GM21717 (cell line): ENCODE measurements around the gene EPB41.
"Not testable (repeated sequence)": the region's sequence is repeated elsewhere in the genome, so short reads cannot be mapped to it uniquely, and the experiment has no call there.

ENCODE experiments used
- ATAC-seq: cut with Tn5 transposase; IDR thresholded peaks from one replicate; pipeline ENCODE4 v1.9.1; 2021; ENCODE audit warnings: mild to moderate bottlenecking, moderate library complexity; ENCODE audit not compliant: unreplicated experiment

The EPB41 gene

DNA sequence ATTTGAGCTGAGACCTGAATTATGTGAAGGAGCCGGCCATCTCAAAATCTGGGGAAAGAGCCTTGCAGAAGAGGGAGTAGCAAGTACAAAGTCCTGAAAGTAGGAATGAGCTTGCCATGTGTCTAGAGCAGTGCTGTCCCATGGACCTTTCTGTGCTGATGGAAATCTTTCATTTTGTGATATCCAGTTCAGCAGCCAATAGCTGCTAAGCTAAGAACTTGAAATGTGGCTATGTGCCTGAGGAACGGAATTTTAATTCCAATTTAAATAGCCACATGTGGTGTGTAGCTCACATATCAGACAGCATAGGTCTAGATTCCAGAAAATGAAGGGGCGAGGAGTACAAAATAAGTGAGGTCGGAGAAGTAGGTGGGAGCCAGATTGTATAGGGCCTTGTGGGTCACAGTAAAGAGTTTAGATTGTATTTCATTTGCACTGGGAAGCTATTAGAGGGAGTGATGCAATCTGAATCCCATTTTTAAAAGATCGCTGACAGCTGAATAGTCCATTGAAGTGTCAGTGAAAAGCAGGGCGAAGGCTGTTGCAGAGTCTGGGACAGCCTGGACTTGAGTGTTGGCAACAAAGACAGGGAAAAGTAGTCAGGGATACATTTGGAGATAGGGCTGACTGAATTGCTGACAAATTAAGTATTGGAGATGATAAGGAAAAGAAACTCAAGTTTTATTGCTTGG is 129.1 kb downstream of the EPB41 start:
- ATAC-seq = no peak

DNA sequence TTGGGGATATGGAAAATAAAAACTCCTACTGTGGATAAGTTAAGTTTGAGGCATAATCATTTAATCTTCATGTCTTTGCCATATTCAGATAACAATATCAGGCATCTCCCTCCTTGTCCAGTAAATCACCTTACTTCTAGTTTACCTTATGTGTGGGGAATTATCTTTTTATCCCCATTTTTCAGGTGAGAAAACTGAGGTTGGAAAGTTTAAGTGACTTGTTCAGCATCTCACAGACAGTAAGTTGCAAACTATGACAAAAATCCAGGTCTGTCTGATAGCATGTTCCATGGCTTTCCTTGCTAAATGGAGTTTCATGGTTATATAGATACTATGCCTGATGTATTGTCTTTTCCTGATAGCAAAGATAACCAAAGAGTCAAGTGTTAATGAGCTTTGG is 129.6 kb downstream of the EPB41 start:
- no peak for ATAC-seq

DNA sequence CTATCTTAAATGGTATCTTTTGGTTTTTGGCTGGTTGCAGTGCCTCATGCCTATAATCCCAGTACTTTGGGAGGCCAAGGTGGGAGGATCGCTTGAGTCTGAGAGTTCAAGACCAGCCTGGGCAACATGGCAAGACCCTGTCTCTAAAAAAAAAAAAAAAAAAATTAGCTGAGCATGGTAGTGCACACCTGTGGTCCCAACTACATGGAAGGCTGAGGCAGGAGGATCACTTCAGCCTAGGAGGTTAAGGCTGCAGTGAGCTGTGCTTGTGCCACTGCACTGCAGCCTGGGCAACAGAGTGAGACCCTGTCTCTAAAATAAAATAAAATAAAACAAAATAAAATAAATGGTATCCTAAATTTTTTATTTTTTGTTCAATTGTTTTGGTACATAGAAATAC is 131.3 kb downstream of the EPB41 start:
- not testable (repeated sequence) for ATAC-seq

DNA sequence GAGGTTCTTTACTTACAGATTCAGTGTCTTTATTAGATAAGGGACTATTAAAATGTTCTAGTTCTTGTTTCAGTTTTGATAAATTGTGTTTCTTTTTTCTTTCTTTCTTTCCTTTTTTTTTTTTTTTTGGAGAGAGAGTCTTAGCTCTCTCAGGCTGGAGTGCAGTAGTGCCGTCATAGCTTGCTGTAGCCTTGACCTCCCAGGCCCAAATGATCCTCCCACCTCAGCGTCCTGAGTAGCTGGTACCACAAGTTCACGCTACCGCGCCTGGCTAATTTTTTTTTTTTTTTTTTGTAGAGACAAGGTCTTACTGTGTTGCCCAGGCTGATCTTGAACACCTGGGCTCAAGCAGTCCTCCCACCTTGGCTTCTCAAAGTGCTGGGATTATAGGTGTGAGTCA is 132.8 kb downstream of the EPB41 start:
- ATAC-seq = no peak

DNA sequence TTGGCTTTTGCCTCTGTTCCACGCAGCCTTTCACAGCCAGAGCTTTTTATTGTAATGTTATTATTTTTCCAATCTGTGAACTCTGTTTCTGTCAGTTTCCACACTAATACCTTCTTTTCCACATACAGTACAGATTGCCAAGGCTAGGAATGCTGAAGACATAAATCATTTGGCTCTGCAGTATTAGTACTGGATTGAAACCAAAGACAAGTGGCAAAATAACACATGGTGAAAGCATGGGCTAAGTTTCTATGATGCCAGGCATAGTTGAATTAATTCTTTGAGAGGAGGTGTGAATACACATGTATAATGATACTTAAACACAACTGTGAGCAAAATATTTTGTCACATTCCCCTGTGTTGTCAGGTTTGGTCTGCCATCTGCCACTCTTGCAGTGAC is 135.8 kb downstream of the EPB41 start:
- ATAC-seq = no peak

DNA sequence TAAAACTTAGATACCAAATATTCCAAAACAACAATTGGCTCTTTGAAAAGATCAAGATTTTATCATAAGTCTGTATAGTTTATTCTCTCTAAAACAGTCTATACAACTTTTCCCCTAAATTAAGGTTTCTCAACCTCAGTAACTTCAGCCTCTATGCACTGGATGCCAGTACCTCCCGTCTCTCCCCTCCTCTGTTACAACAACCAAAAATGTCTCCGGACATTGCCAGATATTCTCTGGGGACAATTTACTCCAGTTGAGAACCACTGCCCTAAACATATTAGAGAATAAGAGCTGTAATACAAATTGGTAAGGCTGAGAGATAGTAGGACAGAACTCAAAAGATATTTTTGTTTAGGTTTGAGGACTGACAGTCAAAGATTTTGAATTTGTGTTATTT is 137.7 kb downstream of the EPB41 start:
- no peak for ATAC-seq

DNA sequence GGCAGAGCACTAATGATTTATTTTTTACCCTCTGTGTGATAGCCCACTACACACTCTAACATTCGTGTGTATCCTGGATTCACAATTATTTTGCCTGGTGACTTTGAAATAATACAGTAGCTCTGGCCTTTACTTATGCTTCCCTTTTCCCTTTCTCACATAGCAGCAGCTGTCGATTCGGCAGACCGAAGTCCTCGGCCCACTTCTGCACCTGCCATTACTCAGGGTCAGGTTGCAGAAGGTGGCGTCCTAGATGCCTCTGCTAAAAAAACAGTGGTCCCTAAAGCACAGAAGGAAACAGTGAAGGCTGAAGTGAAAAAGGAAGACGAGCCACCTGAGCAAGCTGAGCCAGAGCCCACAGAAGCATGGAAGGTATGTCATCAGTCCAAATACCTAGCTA is 138.6 kb downstream of the EPB41 start:
- no peak for ATAC-seq

DNA sequence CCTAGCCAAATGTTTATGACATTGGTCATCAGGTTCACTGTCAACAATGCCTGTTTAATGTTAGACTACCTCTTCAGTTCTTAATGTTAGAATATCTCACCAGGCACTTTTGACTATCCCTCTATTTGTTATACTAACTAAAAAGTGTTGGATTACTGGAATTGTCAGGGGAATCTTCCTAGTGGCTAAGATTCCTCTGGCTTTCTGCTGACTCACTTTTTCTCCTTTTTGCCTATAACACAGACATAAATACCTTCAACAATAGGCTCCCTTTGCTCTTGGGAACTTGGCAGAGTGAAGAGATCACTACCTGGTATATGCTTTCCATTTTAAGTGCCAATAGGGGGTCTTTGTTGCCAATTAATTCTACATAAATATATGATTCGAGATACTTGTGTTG is 140.8 kb downstream of the EPB41 start:
- ATAC-seq = no peak

DNA sequence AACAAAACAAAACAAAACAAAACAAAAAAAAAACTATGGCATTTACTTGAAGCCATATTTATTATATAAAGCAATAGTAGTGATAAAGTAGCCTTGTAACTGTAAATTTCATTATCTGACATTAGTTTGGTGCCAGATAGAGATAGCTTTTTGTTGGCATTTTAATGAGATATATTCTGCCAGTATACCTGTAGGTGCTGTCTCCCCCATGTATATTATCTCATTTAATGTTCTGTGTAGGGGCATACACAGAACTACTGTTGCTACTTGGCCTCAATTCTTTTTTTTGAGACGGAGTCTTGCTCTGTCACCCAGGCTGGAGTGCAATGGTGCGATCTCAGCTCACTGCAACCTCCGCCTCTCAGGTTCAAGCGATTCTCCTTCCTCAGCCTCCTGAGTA is 141.9 kb downstream of the EPB41 start:
- ATAC-seq = no peak

DNA sequence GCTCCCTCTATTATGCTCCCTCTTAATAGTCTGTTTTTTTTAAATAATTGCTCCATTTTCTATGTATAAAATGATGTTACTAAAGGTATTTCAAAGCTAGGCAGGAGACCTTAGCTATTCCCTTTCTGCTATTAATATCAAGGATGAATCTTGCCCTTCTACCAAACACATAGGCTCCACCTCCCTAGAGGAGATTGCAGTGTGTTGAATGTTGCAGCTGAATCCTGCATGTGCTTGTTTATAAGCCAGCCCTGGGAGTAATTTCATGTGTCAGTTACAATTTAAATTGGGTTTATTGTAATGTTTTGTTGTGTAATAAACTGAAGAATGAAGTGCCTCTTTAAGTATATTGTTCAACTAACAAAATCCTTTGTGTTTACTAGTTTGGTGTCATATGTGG is 143.3 kb downstream of the EPB41 start:
- ATAC-seq = no peak

DNA sequence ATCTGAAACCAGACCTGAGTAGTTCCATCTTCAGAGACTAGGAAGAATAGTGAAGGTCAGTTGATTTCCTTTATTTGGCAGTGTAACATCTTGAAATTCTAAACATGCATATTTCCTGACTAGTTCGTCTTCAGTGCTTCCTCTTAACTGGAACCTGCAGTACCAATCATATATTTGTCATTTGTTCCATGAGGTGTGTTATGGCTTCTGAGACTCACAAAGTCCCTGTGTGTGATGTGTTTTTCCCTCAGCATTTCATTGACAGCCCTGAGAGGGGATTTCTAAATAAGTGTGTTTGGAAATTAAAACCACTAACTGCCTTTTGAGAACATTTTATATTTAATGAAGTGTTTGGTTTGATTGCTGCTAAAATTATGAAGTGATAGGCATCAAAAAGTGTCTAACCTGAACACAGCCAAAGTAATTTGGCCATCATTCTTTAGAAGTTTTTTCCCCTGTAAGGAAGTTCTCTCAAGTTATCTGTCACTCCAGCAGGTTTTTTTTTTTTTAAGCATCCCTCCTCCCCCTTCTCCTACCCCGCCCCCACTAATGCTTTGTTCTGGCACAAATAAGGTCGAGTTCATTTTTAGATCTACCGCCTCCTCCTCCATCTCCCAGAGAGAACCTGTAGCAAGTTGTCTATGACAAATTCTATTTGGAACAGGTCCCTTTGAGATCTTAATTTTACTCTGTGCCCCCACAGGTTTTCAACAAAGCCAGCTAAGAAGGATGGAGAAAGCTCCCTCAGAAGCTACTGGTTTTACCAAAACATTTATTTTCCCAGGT is 148.0 kb downstream of the EPB41 start:
- ATAC-seq = no peak

DNA sequence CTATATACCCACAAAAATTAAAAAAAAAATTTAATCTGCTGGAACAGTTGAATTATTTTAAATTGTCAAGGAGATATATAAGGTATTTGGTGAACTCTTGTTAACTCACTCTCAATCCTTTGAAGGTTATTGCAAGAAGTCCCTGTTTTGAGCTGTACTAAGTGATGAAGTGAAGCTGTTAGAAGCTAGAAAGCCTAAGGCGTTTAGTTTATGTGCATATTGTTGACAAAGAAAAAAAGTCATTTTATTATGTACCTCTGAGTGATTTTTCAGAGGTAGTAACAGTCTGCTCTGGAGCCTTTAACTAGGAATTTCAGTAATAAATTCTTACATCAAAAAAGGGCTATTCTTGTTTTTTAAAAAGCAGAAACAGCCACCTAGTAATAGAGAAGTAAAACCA is 149.7 kb downstream of the EPB41 start:
- no peak for ATAC-seq

DNA sequence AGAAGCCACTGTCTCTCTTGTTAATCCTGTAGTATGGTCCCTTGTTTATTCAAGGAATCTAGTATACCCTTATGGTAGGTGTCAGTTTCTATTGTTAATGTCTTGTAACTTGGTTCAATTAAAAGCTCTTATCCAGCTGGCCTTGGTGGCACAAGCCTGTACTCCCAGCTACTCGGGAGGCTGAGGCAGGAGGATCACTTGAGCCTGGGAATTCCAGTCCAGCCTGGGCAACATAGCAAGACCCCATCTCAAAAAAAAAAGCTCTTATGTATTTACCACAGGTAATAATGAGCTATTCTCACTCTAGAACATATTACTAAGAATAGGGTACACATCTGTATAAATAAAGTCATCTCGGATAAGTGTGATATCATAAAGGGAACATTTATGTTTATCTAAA is 162.8 kb downstream of the EPB41 start:
- ATAC-seq = no peak

DNA sequence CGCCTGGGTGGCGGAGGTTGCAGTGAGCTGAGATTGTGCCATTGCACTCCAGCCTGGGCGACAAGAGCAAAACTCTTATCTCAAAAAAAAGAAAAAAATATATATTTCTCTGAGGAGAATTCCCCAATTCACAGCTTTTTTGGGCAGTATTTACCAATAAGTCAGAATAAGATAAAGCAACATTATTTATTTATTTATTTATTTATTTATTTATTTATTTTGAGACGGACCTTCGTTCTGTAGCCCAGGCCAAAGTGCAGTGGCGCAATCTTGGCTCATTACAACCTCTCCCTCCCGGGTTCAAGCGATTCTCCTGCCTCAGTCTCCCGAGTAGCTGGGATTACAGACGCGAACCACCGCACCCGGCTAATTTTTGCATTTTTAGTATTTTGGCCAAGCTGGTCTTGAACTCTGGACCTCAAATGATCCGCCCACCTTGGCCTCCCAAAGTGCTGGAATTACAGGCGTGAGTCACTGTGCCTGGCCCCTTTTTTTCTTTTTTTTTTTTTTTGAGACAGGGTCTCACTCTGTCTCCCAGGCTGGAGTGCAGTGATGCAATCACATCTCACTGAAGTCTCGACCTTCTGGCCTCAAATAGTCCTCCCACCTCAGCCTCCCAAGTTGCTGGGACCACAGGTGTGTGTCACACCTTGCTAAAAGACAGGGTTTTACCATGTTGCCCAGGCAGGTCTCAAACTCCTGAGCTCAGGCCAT is 165.7 kb downstream of the EPB41 start:
- not testable (repeated sequence) for ATAC-seq

DNA sequence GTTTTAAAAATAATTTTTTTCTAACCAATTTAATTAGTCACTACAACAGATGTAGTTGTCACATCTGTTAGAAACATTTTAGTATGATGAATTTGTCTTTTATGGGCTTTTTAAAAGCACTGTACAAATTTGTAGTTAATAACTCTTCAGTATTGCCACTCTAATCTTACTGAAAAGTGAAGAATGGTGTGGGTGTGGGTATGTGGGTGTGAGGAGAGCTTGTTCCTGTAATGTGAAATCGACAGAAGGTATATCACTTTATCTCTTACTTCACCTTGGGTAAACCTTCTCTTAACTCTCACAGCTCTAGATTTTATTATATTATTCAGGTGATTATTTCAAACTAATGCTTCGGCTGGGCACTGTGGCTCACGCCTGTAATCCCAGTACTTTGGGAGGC is 166.8 kb downstream of the EPB41 start:
- ATAC-seq = no peak

DNA sequence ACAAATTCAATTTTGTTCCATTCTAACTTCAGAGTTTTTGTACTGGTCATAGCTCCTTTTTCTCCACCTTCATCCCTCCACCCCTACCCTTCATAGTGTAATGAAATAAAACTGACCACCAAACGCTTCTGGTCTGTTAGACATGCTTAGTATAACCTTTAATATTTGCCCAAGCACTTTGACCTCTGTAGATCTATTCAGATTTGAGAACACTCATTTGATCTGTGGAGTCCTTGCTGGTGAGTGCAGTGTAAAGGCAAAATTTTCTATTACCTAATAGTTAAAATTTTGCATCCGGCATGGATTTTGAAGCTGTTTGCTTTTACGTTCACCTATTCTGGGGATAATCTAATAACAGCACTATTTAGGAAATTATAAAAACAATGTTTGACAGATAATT is 168.2 kb downstream of the EPB41 start:
- no peak for ATAC-seq

DNA sequence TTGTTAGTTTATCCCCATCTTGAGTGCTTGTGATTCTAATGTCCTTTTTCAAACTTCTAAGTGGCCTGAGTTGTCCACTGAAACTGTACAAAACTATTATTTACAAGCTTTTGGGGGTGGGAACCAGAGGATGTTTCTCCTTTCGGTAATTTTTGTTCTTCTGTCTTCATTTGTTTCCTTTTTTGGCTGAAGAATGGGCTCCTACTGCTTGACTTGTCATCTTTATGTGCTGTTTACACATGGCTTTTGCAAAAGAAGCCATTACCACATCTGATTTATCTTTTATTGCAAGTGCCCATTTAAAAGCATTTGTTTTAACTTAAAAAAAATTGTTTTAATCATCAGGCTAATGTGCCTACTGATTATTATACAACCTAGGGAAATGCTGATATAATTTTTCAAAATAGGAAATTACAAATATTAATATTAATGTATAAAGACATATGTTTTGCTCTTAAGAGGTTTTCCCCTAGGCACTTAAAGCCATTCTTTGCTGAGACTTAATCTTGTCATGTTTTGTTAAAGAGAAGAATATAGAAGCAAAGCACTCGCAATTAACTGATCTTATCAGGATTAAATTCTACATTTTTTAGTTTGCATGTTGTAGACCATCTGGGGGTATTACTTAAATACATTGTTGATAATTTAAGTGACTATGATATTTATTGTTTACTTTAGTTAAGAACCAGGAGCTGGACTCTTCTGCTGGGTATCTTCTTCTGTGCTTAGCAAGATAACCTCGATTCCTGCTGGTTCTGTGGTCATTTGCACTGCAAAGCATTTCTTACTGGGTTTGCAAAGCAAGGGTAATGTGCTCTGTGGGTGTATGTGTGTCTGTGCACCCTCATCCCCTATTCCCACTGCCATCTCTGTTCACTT is 169.2 kb downstream of the EPB41 start:
- ATAC-seq = no peak

DNA sequence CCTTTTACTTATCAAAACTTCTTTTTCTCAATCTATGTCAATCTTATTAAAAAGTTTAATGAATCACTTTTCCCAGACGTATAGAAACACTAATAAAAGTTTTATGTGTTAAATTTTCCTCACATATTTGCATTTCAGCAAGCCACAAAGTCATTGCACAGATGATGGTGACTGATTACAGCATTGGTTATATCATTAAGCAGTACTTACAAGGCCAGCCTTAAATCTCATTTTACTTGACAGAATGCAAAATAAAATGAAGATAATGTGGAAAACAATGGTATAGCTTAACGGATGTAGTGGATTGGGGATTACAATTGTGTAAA is 169.8 kb downstream of the EPB41 start:
- no peak for ATAC-seq

DNA sequence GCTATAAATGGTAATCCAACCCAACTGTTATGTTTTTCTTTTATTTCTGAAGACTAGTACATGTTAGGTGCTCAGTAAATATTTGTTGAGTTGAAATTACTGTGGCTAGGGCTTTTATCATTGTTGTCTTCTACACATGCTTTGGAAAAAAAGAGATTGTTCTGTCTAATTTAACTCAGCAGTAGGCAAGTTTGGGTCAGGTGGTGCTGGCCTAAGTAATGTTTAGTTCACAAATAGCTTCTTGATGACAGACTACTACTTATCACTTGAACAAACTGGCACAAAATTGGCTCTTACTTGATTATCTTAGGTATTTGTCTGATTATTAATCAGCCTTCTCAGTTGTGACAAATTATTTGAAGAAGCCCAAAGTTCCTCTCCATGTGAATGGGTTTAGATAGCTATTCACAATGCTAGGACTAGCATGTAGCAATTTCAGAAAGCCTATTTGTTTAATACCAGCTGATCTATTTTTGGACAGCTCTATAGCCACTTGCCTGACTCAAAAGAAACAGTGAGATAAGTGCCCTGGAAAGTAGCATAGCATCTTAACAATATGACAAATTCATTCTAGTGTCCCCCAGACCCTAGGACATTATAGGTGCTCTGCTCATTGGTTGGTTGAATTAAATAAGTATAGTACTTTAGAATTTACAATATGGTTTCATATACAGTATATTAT is 176.7 kb downstream of the EPB41 start:
- no peak for ATAC-seq

DNA sequence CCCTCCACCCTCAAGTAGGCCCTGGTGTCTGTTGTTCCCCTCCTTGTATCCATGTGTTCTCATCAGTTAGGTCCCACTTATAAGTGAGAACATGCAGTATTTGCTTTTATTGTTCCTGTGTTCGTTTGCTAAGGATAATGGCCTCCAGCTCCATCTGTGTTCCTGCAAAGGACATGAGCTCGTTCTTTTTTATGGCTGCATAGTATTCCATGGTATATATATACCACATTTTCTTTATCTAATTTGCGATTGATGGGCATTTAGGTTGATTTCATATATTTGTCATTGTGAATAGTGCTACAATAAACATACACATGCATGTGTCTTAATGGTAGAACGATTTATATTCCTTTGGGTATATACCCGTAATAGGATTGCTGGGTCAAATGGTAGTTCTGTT is 178.3 kb downstream of the EPB41 start:
- ATAC-seq = not testable (repeated sequence)

DNA sequence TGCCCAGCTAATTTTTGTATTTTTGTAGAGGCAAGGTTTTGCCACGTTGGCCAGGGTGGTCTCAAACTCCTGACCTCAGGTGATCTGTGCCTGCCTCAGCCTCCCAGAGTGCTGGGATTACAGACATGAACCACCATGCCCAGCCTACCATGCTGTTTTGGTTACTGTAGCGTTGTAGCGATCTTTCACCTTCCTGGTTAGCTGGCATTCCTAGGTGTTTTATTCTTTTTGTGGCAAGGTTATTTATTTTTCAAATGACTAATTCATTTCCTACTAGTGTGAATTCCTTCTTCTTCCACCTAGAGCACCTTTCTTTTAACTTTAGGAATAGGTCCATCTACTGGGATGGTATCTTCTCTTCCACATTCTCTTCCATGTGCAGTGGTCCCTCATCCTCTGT is 180.1 kb downstream of the EPB41 start:
- no peak for ATAC-seq
